CD14-positive monocyte (primary cell): ENCODE data around the gene ZNF300. TPM values are rescaled to one million over a fixed set of nuclear protein-coding genes. Genes with fewer than 3 reads are reported as not detected.
"Not testable (repeated sequence)": the region's sequence is repeated elsewhere in the genome, so short reads cannot be mapped to it uniquely, and the experiment has no call there.

Experiments used
- DNase-seq, 3 donors: peaks; one replicate each; pipeline ENCODE4 v3.0.0-alpha.2; 2011 to 2022
- H2AFZ ChIP-seq: 2 replicates; pipeline ENCODE4 v1.6.0; 2012; ENCODE audit warnings: mild to moderate bottlenecking, low read depth, low read length, inconsistent platforms; ENCODE audit not compliant: insufficient read depth, poor library complexity, severe bottlenecking
- H3K27ac ChIP-seq, 2 donors: 1 replicate in 1 of 2; 2 replicates in 1 of 2; pipeline ENCODE4 v1.5.1; 2012 to 2013; ENCODE audit warnings: low read length in 2 of 2, control low read depth in 1 of 2, inconsistent platforms in 1 of 2, low read depth in 1 of 2, mild to moderate bottlenecking in 1 of 2
- H3K27me3 ChIP-seq, 2 donors: one replicate each; pipeline versions ENCODE4 v1.6.0 to v1.6.1; 2011 to 2013; ENCODE audit warnings: low read length in 2 of 2; ENCODE audit not compliant: control insufficient read depth in 2 of 2, insufficient read depth in 2 of 2
- H3K36me3 ChIP-seq, 2 donors: replicated peaks in 1 of 2; 1 replicate in 1 of 2; 2 replicates in 1 of 2; pipeline versions ENCODE4 v1.5.1 to v1.6.1; 2012 to 2013; ENCODE audit warnings: low read length in 2 of 2, control low read depth in 1 of 2, inconsistent platforms in 1 of 2, mild to moderate bottlenecking in 1 of 2; ENCODE audit not compliant: insufficient read depth in 2 of 2, control insufficient read depth in 1 of 2
- H3K4me1 ChIP-seq, 2 donors: 1 replicate in 1 of 2; 2 replicates in 1 of 2; pipeline versions ENCODE4 v1.5.1 to v1.6.1; 2012 to 2013; ENCODE audit warnings: low read length in 2 of 2, control low read depth in 1 of 2, inconsistent platforms in 1 of 2, mild to moderate bottlenecking in 1 of 2, moderate library complexity in 1 of 2; ENCODE audit not compliant: insufficient read depth in 2 of 2, control insufficient read depth in 1 of 2
- H3K4me2 ChIP-seq: replicated peaks from 2 replicates; pipeline ENCODE3; 2012; ENCODE audit warnings: low read length, moderate library complexity, mild to moderate bottlenecking; ENCODE audit not compliant: poor library complexity, severe bottlenecking; ENCODE audit errors: extremely low read depth
- H3K4me3 ChIP-seq, 3 experiments: fragments of 200-600 bp in 1 of 3; sonication (generic) in 1 of 3; replicated peaks in 1 of 3; 1 replicate in 2 of 3; 2 replicates in 1 of 3; pipeline ENCODE4 v1.5.1; 2011 to 2013; ENCODE audit warnings: low read length in 3 of 3, mild to moderate bottlenecking in 3 of 3, control low read depth in 2 of 3, low read depth in 2 of 3, inconsistent platforms in 1 of 3, moderate library complexity in 1 of 3
- H3K79me2 ChIP-seq: 2 replicates; pipeline ENCODE4 v1.6.0; 2012; ENCODE audit warnings: mild to moderate bottlenecking, control low read depth, inconsistent platforms, low read length, moderate library complexity; ENCODE audit not compliant: insufficient read depth
- H3K9ac ChIP-seq: 2 replicates; pipeline ENCODE4 v1.6.0; 2017; ENCODE audit warnings: low read length, mild to moderate bottlenecking; ENCODE audit not compliant: insufficient read depth, poor library complexity, severe bottlenecking
- H3K9me3 ChIP-seq, 2 donors: replicated peaks in 1 of 2; 1 replicate in 1 of 2; 2 replicates in 1 of 2; pipeline versions ENCODE4 v1.5.1 to v1.6.1; 2012 to 2013; ENCODE audit warnings: low read length in 2 of 2, control low read depth in 1 of 2; ENCODE audit not compliant: control insufficient read depth in 1 of 2, insufficient read depth in 1 of 2
- H4K20me1 ChIP-seq: 2 replicates; pipeline ENCODE4 v1.6.0; 2012; ENCODE audit warnings: mild to moderate bottlenecking, low read length, control low read depth, moderate library complexity; ENCODE audit not compliant: insufficient read depth
- H3K27ac Mint-ChIP-seq, 7 donors: one replicate each; pipeline ENCODE4 v1.8.0; 2020; ENCODE audit warnings: mild to moderate bottlenecking in 7 of 7, mixed read lengths in 7 of 7, moderate library complexity in 6 of 7, inconsistent platforms in 2 of 7
- H3K27me3 Mint-ChIP-seq, 3 donors: one replicate each; pipeline ENCODE4 v1.8.0; 2021 to 2022; ENCODE audit warnings: low read depth in 3 of 3, mild to moderate bottlenecking in 3 of 3, mixed read lengths in 3 of 3, moderate library complexity in 3 of 3, inconsistent platforms in 1 of 3
- H3K36me3 Mint-ChIP-seq, 2 donors: one replicate each; pipeline ENCODE4 v1.8.0; 2020; ENCODE audit warnings: mixed read lengths in 2 of 2, inconsistent platforms in 1 of 2, mild to moderate bottlenecking in 1 of 2
- H3K4me1 Mint-ChIP-seq: one replicate; pipeline ENCODE4 v1.8.0; 2020; ENCODE audit warnings: mild to moderate bottlenecking, mixed read lengths
- H3K4me3 Mint-ChIP-seq, 2 donors: one replicate each; pipeline ENCODE4 v1.8.0; 2020; ENCODE audit warnings: mild to moderate bottlenecking in 2 of 2, mixed read lengths in 2 of 2, moderate library complexity in 1 of 2
- H3K9me3 Mint-ChIP-seq, 7 donors: one replicate each; pipeline ENCODE4 v1.8.0; 2020 to 2022; ENCODE audit warnings: mixed read lengths in 7 of 7, mild to moderate bottlenecking in 6 of 7, moderate library complexity in 6 of 7, inconsistent platforms in 2 of 7
- CTCF ChIP-seq: fragments of 200-600 bp; IDR thresholded peaks from one replicate; pipeline ENCODE4 v1.8.0; 2022; ENCODE audit warnings: antibody characterized with exemption, mild to moderate bottlenecking
- WGBS: methylation state at CpG from one replicate; pipeline ENCODE4 v1.1.5; 2013; ENCODE audit warnings: missing lambda C conversion rate; ENCODE audit not compliant: insufficient coverage; 5-methylcytosine and 5-hydroxymethylcytosine counted together
- intact Hi-C, 2 donors: fragments of 100-400 bp; cut with micrococcal nuclease; formaldehyde crosslinking; loops; one replicate each; pipeline versions ENCODE4 v1.15.0 to v1.15.1; 2023
- polyA plus RNA-seq, 3 donors: library from polyadenylated mRNA; depleted of rRNA in 1 of 3; unstranded in 2 of 3; stranded (reverse) in 1 of 3; fragments of 300-500 nt in 2 of 3; fragments of >200 nt in 1 of 3; fragmentation: Illumina TruSeq in 2 of 3; gene quantifications; 1 replicate in 2 of 3; 2 replicates in 1 of 3; pipeline ENCODE4 v1.2.3, GENCODE V29; 2012 to 2021

Gene ZNF300
- polyA plus RNA-seq, 3 donors, result 0.26 to 1.1 (median 0.52) TPM

- peak overlapping the region; percentile 13 to 61 (median 31) for H3K4me3 ChIP-seq
- peaks cover 15% of the 10 kb centered on the region for H3K4me1 Mint-ChIP-seq
- H3K36me3 ChIP-seq, result no peaks in the 10 kb centered on the region
- H3K36me3 Mint-ChIP-seq, result no peaks in the 10 kb centered on the region
- WGBS, result 2% methylated on average over 9 of the region's 22 CpGs
- TF ChIP-seq CTCF, result peak; percentile 77
- intact Hi-C loops, result loop anchor here (2.0 kb wide), 2 partner anchors 282 to 286 kb away; no protein-coding TSS in a partner anchor
- H3K79me2 ChIP-seq, result no peaks in the 10 kb centered on the region
- peak overlapping the region in 6 of 7 donors; percentile 10 to 73 (median 54) for H3K27ac Mint-ChIP-seq
- peak overlapping the region; percentile 68 for H3K4me2 ChIP-seq
- peaks cover 8 to 11% of the 10 kb centered on the region in 2 donors for H3K4me1 ChIP-seq
- no peaks in the 10 kb centered on the region for H3K27me3 ChIP-seq
- H4K20me1 ChIP-seq, result no peaks in the 10 kb centered on the region
- peaks cover 0 to 3% of the 10 kb centered on the region in 2 donors for H3K9me3 ChIP-seq
- DNase-seq, result peak; percentile 64 to 83 (median 75)
- peaks cover 2 to 11% (median 5%) of the 10 kb centered on the region in 7 donors for H3K9me3 Mint-ChIP-seq
- peak overlapping the region; percentile 77 to 93 for H3K4me3 Mint-ChIP-seq
- peak overlapping the region; percentile 21 for H3K9ac ChIP-seq
- peak overlapping the region; percentile 61 for H2AFZ ChIP-seq
- H3K27me3 Mint-ChIP-seq, result peaks cover 0 to 6% (median 0%) of the 10 kb centered on the region in 3 donors
- no peak overlapping the region for H3K27ac ChIP-seq
Measured at GRCh38 chr5:150846654-150847333, 58.0 kb downstream of the ZNF300 start.

- 0% methylated on average over 2 of the region's 3 CpGs for WGBS
- not testable (repeated sequence) for H3K9me3 ChIP-seq, H3K79me2 ChIP-seq, H3K27ac ChIP-seq, H3K36me3 Mint-ChIP-seq, H4K20me1 ChIP-seq, DNase-seq, H3K36me3 ChIP-seq, H3K27me3 ChIP-seq, H3K27me3 Mint-ChIP-seq
- H2AFZ ChIP-seq, result peak within 1 kb of the TSS; percentile 61
- Mint-ChIP-seq H3K4me1 (peaks cover 15% of the 10 kb centered on the region), H3K27ac (peak within 1 kb of the TSS in 6 of 7 donors; percentile 10 to 73 (median 54)), H3K9me3 (peaks cover 2 to 11% (median 5%) of the 10 kb centered on the region in 7 donors), H3K4me3 (peak within 1 kb of the TSS; percentile 77 to 93)
- H3K4me2 ChIP-seq, result peak within 1 kb of the TSS; percentile 68
- H3K4me3 ChIP-seq, result peak within 1 kb of the TSS; percentile 13 to 61 (median 31)
- intact Hi-C loops, result loop anchor here (2.0 kb wide), 2 partner anchors 281 to 285 kb away; no protein-coding TSS in a partner anchor
- peak within 1 kb of the TSS; percentile 21 for H3K9ac ChIP-seq
- H3K4me1 ChIP-seq, result peaks cover 8 to 11% of the 10 kb centered on the region in 2 donors
Measured at GRCh38 chr5:150846308-150846653, 58.5 kb downstream of the ZNF300 start, which contains the start of gene IRGM. Gene IRGM, plus strand, starts transcription at chr5:150846521. Its CDS starts 1,603 bp downstream, at chr5:150848124.

- intact Hi-C loops, H3K4me2 ChIP-seq, H3K27ac ChIP-seq, DNase-seq, H3K79me2 ChIP-seq, H3K36me3 Mint-ChIP-seq, H4K20me1 ChIP-seq, H3K4me3 ChIP-seq, H3K9ac ChIP-seq, H3K27me3 Mint-ChIP-seq, H3K27ac Mint-ChIP-seq, H2AFZ ChIP-seq, H3K9me3 ChIP-seq, H3K4me3 Mint-ChIP-seq, H3K36me3 ChIP-seq, H3K27me3 ChIP-seq: not testable (repeated sequence)
- peaks cover 15% of the 10 kb centered on the region for H3K4me1 Mint-ChIP-seq
- peaks cover 8 to 11% of the 10 kb centered on the region in 2 donors for H3K4me1 ChIP-seq
- WGBS, result 98% methylated on average over 25 of the region's 32 CpGs
- peaks cover 2 to 11% (median 5%) of the 10 kb centered on the region in 7 donors for H3K9me3 Mint-ChIP-seq
Measured at GRCh38 chr5:150845185-150845859, 59.5 kb downstream of the ZNF300 start.
